Fibroblast of skin of back (primary cell): ENCODE data around the gene LRCH1.

Experiments
- DNase-seq: peaks from one replicate; pipeline ENCODE4 v3.0.0-alpha.2; 2013

LRCH1 gene

DNA sequence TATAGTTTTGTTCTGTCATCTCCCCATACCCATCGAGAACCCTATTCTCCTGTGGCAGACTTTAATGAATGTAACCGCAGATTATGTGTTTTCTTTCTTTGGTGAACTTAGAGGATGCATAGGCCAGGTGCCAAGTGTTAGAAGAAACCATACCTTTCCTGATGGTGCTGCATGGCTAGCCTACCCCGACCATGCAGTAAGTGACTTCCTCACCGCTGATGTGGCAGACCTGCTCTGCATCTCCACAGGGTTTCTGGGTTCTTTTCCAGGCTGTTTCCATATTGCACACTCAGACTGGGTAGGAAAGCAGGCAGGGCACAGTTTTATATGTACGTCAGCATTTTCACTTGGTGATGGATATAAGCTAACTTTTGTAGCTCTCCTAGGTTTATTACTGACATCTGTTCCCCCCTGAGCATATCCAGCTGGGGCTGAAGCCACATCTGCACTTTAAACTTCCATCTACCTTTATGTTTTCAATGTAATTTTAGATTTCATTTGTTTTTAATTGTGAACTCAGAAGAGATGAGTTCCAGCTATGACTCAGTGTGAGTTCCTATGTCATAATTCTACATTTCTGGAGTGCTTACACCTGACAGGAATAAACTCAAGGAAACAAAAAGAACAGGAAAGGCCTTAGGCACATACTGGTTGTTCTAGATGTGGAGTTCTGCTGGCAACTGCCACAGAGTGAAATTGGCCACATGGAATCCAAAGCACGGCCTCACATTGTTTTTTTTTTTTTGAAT is 42.3 kb downstream of the LRCH1 start:
- DNase-seq = no peak

DNA sequence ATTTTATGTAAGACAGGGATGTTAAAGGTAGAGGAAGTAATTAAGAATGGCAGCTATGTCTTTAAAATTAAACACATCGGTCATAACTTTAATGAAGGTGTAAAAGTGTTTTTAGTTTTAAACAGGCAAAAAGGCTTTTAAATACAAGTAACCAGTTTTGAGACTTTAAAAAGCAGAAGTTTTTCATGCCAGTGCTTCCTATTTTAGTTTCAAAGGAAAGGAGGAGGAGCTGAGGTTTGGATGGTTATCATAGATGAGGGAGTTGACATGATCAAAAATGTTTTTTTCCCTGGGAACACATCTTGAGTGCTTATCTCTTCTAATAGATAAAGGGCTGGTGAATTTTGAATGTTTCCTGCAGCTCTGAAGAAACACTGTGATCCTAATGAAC is 42.9 kb downstream of the LRCH1 start:
- DNase-seq = no peak

DNA sequence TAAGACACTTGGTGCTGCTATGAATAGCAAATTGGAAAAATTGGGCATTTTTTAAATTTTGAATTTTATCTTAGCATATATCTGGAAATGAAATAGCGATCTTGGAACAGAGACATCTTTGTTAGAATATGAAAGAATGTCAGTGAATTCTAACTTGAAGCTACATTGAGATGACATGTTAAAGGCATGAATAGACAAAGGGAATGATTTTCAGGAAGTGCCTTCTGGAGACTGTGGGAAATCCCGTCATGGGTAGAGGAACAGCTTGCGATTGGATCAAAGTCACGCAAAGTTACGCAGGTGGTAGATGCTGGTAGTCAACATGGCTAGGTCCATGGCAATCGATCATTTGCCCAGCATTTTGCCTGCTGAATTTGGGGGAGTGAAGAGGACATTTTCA is 43.5 kb downstream of the LRCH1 start:
- DNase-seq = no peak

DNA sequence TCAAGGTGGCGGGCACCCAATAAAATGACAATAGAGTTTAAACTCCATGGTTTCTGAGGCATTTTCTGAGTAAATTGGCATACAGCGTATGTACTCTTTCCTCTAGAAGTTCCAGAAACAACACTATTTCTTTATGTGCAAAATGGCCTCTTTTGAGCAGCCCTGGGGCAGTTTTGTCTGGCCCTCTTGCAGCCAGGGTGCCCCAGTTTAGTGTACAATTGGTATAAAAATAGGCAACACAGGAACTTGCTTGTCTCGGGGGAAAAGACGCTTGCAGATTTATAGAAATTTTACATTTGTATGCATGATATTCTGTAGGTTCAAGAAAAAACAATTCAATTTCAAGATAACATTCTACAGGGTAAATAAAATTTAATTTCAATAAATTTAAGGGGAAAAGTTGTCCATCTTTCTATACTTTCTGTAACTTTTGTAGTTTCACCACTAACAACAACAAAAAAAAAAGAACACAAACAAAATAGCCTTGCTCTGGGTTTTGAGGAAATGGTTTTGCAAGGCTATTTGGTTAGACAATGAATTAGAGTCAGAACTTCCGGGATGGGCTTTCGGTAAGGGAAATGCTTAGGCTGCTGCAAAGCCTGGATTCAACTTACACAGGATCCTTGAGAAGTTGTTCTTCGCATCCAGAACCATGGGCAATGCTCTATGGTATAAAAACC is 45.3 kb downstream of the LRCH1 start:
- no peak for DNase-seq

GRCh38 chr13:46598820-46599180 is 45.8 kb downstream of the LRCH1 start:
- DNase-seq = no peak

DNA sequence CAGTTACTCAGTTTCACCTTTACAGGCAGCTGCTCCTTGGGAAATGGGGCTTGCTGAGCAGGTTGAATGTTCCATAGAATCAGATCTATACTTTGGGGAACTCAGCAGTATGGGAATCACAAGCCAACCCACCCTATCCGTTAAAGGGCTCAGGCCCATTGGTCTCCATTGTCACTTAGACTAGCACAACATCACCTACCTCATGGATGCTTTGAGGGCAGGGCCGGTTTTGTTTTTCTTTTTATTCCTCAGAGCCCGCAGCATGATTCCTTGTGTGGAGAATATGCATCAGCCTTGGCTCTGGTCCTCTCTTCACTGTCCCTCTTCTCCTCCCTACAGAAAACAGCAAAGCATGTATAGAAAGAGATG is 48.0 kb downstream of the LRCH1 start:
- no peak for DNase-seq

DNA sequence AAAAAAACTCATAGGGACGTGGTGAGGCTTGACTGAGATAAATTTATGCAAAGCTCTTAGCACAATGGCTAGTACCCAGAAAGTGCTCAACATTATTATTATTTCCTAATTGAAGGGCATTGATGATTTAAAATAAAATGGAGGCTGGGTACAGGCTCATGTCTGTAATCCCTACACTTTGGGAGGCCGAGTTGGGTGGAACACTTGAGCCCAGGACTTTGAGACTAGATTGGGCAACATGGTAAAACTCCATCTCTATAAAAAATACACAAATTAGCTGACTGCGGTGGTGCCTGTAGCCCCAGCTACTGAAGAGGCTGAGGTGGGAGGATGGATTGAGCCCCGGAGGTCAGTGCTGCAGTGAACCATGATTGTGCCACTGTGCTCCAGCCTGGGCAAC is 49.6 kb downstream of the LRCH1 start:
- no peak for DNase-seq

DNA sequence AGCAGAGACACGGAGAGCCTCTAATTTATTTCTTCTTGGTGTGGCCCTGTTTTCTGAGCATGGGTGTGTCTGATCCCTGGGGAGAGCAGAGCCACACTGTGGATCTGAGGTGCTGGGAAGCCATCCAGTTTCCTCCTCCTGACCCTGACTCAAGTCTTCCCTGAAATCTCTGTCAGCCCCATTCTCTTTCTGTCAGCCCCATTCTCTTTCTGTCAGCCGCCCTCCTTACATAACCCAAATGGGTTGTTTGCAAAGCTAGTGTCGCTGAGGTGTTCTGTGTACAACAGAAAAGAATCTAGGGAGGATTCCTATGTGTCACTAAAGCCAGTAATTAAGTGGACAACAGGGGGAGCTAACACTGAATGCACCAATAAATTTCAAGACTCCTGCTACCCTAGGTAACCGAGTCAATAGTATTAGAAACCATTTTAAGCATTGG is 50.2 kb downstream of the LRCH1 start:
- no peak for DNase-seq

DNA sequence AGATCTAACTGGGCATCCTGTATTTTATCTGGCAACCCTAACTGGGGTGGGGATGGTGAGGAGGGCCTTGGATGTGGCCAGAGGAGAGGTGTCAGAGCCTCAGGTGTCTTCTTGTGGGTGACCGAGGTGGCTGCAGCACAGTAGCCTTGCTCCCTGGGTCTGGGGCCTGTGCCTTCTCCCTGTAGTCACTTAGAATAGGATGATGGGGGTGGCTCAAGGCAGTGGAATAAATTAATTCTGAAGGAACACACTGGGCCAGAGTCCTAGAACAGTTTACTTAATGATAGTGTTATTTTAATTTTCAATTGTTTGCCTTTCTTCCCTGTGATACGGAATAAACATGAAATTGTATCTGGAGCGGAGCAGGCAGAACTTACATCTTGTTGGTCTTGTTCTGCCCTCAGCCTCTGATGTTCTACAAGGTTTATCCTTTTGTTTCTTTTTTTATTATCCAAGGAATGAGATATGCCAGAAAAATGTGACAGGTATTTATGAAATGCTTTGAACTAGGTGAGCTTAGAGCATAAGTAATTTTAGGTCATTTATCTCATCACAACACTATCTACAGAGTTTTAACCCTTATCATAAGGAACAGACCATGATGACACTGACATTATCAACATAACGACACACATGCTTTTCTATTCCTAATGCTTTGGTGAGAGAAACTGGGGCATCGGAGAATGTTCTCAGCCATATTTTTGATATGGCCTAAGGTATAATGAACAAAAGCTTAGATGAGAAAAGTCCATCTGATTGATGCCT is 51.4 kb downstream of the LRCH1 start:
- no peak for DNase-seq

DNA sequence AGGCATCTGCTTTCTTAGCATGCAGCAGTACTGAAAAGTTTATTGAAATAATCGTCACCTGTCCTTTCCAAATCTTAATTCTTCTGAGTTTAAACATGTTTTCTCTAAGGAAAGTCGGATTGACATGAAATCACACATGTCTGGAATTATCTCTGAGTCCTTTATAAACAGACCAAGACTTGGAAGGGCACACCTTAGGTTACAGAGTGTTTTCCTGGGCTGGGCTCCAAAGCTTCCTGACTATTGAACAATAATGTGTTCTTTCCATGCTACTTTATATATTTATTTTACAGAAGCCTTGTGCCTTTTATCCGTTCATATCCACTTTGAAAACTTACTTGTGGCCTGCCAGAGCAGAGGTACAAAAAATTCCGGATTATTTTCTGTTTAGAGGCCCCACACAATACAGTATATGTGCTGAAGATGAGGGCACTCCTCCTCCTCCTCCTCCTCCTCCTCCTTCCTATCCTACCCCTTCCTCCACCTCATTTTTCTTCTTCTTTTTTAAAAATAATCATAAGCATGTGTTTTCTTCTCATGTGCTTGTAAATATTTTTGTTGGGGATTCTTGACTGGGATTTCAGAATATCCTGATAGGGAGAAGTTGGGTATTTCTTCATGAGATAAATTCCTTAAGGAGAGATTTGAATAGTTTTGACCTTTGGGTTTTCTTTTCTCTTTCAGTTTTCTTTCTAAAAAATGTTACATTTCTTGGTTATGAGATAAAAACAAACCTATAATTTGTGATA is 52.3 kb downstream of the LRCH1 start:
- DNase-seq = no peak

GRCh38 chr13:46605825-46606554 is 53.0 kb downstream of the LRCH1 start:
- peak; percentile 26 for DNase-seq

- DNase-seq = no peak
These were observed 54.0 kb downstream of the LRCH1 start for GRCh38 chr13:46606970-46607369.

GRCh38 chr13:46607768-46608564 is 55.0 kb downstream of the LRCH1 start:
- no peak for DNase-seq

- DNase-seq = peak; percentile 18
These were observed 56.1 kb downstream of the LRCH1 start for GRCh38 chr13:46609052-46609451.

DNA sequence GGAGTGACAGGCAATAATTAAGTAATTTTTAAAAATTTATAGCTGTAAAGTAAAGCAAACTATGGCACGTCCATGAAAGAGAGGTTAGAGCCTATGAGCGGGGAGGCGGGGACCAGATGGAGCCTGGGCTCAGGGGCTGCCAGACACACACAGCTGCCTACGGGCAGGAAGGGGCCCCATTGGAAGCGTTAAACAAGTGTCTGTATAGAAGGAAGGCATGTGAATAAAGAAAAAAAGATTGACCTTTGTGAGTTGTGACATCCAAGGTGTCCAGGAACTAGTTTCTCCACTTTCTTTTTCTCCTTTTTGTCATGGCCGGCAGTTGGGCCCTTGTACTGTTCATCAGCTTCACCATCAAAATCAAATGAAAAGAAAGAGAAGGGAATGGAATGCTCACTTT is 56.8 kb downstream of the LRCH1 start:
- no peak for DNase-seq

- no peak for DNase-seq
These were observed 59.3 kb downstream of the LRCH1 start for GRCh38 chr13:46612267-46612666.

GRCh38 chr13:46613409-46614049 is 60.6 kb downstream of the LRCH1 start:
- no peak for DNase-seq

DNA sequence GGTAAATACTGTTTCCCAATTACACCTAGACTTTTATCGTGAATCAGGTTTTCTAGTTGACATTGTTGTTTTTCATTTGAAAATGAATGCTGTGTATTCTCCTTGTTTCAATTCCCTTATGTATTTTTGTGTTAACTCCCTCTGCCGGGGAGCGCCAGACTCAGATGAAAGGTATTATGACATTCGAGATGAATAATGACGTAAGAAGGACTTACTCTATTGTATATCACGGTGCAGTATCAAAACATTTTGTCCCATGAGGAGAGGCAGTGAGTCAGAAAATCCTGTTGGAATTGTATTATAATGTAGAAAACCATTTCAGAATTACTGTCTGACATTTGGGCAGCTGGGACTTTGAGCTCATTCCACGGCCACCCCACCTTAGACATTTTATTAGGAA is 61.6 kb downstream of the LRCH1 start:
- peak; percentile 74 for DNase-seq

- no peak for DNase-seq
These were observed 63.0 kb downstream of the LRCH1 start for GRCh38 chr13:46615888-46616531.

DNA sequence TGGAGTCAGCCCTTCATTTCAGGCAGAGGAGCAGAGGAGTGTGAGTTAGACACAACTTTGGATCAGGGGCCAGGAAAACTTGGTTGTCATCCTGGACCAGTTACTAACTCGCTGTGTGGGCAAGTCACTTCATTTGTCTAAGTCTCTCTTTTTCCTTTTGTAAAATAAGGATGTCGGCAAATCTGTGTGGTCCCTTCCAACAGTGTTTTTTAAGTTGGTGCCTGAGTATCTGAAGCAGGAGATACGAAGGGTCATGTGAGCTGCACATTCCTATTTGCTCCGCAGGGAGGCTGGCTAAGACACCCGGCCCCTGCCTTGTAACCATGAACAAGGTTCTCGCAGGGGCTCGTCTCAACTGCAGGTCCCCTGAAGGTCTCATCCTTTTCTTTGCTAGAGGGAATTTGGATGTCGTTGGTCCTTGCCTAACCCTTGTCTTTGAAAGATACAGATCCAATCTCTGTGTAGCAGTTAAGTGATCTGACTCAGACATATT is 64.3 kb downstream of the LRCH1 start:
- DNase-seq = no peak
